Bone marrow (tissue), 2 donors: ENCODE measurements around the gene MBOAT1.

Experiments used
- DNase-seq, 2 donors: peaks; one replicate each; lab custom pipeline; 2025; lab: John Stamatoyannopoulos, UW

The MBOAT1 gene

GRCh38 chr6:20099156-20099555 lies 113.1 kb downstream of the MBOAT1 start:
- DNase-seq: no peak

- no peak for DNase-seq
These were observed 113.9 kb downstream of the MBOAT1 start for GRCh38 chr6:20098267-20098876.

DNA sequence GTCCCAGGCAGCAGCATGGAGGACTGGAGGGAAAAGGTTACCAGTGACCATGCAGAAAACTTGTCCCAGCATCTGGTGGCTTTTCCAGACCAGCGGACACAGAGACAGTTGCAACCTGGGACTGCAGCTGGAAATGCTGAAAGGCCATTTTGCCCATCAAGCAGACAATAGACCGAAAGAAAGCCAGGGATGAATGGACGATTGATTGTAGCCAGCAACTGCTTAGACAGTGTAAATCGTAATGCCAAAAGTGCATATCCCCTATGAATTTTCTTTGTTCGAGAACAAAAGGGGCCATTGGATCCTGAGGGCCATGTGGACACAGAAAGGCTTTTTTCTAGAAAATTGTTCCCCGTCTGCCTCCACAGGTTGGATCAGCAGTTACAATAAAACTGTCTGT lies 115.7 kb downstream of the MBOAT1 start:
- DNase-seq: no peak

GRCh38 chr6:20095436-20095835 lies 116.8 kb downstream of the MBOAT1 start:
- DNase-seq: no peak

- peak in 1 of 2 donors; percentile 57 for DNase-seq
These were observed 120.2 kb downstream of the MBOAT1 start for GRCh38 chr6:20092071-20092566.

GRCh38 chr6:20086992-20087391 lies 125.3 kb downstream of the MBOAT1 start:
- no peak for DNase-seq

DNA sequence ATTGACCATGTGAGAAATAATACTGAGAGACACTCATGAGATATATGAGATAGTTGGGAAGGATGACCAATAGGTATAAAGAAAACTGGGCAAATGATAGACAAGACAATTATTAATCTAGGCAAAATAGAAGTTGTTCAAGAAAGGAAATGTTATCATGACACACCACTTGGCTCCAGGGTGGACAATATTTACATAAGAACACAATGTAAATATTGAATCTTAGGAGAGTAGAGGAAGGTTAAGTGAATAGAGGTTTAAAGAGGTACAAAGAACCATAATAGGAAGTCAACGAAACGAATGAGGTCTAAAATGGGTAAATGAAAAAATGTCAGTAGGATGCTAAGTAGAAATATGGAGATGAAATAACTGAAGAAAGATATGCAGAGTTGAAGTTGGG lies 126.5 kb downstream of the MBOAT1 start:
- no peak for DNase-seq

DNA sequence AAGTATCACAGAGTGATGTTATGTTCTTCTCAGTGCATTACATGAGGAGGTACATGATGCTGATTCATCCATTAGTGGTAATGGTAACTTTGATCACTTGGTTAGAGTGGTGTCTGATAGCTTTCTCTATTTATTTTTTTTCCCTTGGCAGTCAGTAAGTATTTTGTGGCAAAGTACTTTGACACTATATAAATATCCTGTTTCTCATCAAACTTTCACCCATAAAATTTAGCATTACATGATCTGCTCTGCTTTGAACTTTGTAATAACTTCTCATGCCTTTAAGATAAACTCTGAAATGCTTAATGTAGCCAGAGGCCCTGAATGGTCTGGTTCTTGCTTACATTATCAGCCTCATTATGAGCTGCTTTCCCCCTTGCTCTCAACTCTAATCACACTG lies 127.9 kb downstream of the MBOAT1 start:
- DNase-seq: no peak

GRCh38 chr6:20071998-20072397 lies 140.3 kb downstream of the MBOAT1 start:
- no peak for DNase-seq

DNA sequence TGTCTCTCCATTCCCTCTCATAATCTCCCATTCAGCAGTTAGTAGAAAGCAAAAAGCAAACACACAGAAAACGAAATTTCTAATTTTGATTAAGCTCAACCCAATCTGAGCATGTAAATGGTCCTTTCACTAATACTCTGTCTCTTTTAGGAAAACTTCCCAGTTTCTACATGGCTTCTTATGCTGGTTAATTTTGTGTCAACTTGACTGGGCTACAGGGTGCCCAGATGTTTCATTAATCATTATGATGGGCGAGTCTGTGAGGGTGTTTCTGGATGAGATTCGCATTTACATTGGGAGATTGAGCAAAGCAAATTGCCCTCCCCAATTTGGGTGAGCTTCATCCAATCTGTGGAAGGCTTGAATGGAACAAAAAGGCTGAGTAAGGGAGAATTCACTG lies 142.2 kb downstream of the MBOAT1 start:
- DNase-seq: no peak

- DNase-seq: no peak
These were observed 143.2 kb downstream of the MBOAT1 start for GRCh38 chr6:20069021-20069522.

DNA sequence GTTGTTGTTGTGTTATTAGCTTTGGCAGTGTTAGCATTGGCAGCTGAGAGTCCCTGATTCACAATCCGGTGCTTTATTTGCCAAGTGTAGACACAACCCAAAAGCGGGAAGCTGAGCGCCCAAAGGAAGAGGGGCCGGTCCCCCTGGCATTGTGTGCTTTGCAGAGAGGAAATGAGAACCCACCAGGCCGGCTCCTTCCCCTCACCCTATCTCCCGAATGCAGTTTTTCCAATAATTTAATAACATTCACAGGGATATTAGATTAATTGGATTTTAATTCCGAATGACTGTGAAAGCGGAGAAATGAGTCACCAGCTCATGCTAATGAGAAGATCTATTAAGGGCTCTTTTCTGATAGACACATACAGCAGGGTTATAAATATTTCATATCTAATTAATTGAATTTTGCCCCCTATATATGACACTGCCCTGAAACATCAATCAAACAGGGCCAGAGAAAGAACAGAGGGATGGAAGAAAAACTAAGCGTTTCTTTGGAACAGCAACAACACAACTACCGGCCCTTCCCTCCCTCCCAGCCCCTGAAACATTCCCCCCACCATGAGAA lies 143.8 kb downstream of the MBOAT1 start:
- no peak for DNase-seq

DNA sequence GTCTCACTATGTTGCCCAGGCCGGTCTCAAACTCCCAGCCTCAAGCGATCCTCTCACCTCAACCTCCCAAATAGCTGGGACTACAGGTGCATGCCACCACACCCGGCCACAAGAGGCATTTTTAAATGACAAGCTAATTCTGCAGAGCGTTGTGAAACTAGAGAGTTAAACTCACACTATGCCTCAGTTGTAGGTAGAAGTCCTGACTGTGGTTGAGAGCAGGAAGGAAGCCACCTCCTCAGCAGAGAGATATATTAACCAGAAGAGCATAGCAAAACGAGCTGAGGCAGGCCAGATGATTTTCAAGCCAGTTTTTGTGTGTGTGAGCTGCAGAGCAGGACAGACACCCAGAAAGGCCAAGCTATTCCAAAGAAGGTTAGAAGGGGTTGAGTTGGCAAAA lies 150.3 kb downstream of the MBOAT1 start:
- DNase-seq: no peak

- no peak for DNase-seq
These were observed 152.0 kb downstream of the MBOAT1 start for GRCh38 chr6:20060252-20060651.

- DNase-seq: peak in 1 of 2 donors; percentile 8
These were observed 153.4 kb downstream of the MBOAT1 start for GRCh38 chr6:20058912-20059311.

DNA sequence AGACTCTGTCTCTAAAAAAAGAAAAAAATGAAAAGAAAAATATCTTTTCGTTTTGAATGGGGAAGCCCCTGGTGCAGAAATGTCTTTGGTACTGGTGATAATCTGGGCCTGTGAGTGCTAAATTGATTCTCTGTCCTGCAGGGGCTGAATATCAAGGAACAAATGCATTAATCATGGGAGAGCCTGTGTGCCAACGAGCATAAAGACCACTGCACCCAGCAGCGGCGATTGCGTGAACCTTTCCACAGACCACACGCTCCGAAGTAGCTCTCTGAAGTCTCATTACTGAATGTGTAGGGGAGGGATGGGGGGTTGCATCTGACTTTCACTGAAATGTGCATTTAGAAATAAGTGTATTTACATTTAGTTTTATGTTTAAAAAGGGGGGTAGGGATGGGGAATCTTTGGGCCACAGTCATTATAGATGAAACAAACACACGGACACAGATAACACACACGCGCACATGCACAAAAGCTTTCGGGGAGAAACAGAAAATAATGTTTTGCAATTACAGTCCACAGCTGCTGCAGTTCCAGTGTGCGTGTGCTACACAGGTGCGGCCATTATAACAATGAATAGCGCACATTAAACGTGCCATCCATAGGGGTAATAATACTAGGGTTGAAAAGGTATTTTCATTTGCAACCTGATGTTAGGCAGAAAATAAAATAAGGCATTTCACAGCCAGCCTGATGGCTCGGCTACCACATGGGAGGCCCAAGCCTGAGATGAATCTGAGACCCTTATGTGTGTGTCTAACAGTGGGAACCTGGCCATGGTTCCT lies 154.0 kb downstream of the MBOAT1 start:
- no peak for DNase-seq

DNA sequence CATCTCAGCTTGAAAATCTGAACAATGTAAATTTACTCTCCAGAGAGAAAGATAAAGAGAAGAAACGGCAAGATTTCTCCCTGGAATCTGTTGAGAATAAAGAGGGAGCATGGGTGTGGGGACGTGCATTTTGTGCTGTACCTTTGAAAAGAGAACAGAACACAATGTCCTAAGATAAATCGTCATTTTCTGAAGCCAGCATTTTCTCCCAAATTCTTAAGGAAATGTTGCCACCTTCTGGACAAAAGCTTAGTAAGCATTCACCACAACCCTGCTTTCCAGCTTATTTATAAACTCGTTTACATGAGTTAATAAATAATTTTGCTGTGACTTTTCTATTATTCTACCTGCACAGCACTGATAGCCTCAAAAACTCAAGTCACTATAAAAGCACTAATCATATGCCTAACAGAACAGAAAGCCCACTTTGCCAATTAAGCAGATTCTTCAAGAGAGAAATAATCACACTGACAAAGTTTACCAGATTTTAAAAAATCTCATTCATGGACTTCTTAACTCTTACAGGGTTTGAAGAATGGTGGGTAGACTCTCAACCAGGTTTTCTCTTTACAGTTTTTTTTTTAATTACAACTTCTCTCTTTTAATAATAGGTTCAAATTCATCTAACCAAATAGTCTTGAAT lies 155.8 kb downstream of the MBOAT1 start:
- DNase-seq: peak in 1 of 2 donors; percentile 3

- DNase-seq: no peak
These were observed 156.4 kb downstream of the MBOAT1 start for GRCh38 chr6:20055916-20056315.
